H1 (cell line): ENCODE data around the gene LYRM4. TPM values are rescaled to one million over a fixed set of nuclear protein-coding genes. Genes with fewer than 3 reads are reported as not detected.

Experiments used
- BRCA1 ChIP-seq: IDR thresholded peaks from 2 replicates; pipeline ENCODE4 v1.6.1; 2012; ENCODE audit warnings: low read depth, low read length, improper control_type of control experiment
- CTCF ChIP-seq, 3 experiments: IDR thresholded peaks; 1 replicate in 2 of 3; 2 replicates in 1 of 3; pipeline versions ENCODE4 v1.5.1 to v1.6.1; 2011; ENCODE audit warnings: low read length in 3 of 3, mild to moderate bottlenecking in 3 of 3, inconsistent platforms in 2 of 3, low read depth in 1 of 3, moderate library complexity in 1 of 3; ENCODE audit not compliant: insufficient read depth in 1 of 3; ENCODE audit errors: control extremely low read depth in 1 of 3
- JUND ChIP-seq: IDR thresholded peaks from 2 replicates; pipeline ENCODE4 v1.6.1; 2011; ENCODE audit warnings: mild to moderate bottlenecking, improper control_type of control experiment, low read length
- KDM5A ChIP-seq: fragments of 200-600 bp; IDR thresholded peaks from 2 replicates; pipeline ENCODE4 v1.7.1; 2012; ENCODE audit warnings: mild to moderate bottlenecking, low read length, inconsistent platforms, mixed read lengths
- PHF8 ChIP-seq: fragments of 200-600 bp; sonication (generic); conservative IDR thresholded peaks from 2 replicates; pipeline ENCODE4 v1.7.1; 2012; ENCODE audit warnings: low read depth, mild to moderate bottlenecking, inconsistent platforms, low read length, moderate library complexity
- RAD21 ChIP-seq, 2 experiments: IDR thresholded peaks in 1 of 2; conservative IDR thresholded peaks in 1 of 2; 2 replicates each; pipeline ENCODE4 v1.6.1; 2011; ENCODE audit warnings: low read depth in 2 of 2, low read length in 2 of 2, improper control_type of control experiment in 1 of 2, inconsistent platforms in 1 of 2, mild to moderate bottlenecking in 1 of 2, moderate library complexity in 1 of 2
- polyA plus RNA-seq, 7 experiments: library from polyadenylated mRNA; depleted of rRNA in 3 of 7; stranded (reverse) in 5 of 7; unstranded in 2 of 7; fragments of >200 nt in 5 of 7; fragments of 200-250 nt in 2 of 7; gene quantifications; 1 replicate in 5 of 7; 2 replicates in 1 of 7; 4 replicates in 1 of 7; pipeline versions ENCODE4 v1.2.1 to v1.2.3, GENCODE V29; 2011 to 2013; ENCODE audit warnings: missing spikeins in 2 of 7, mixed read lengths in 2 of 7
- total RNA-seq: library from RNA; stranded (reverse); fragmentation: NEBNext Ultra II Directional; extraction: Animal tissue kit (Norgen Biotek cat#: 25700); gene quantifications from 2 replicates; pipeline ENCODE4 v1.2.1, GENCODE V29; 2021

Gene LYRM4
- total and polyA plus RNA-seq, 2 of the 8 experiments (the other 6 are each of a cell fraction or from before 2014, with no cell fraction given), result 56.6 to 62.8 TPM

- TF ChIP-seq CTCF (IDR thresholded peaks at IDR 0.05; ENCODE audit: control extremely low read depth in 1 of 3, insufficient read depth in 1 of 3, low read depth in 1 of 3, low read length in 3 of 3) (no peak), KDM5A (no peak), JUND (no peak), PHF8 (no peak), RAD21 (IDR thresholded peaks at IDR 0.05 in 1 of 2, conservative IDR thresholded peaks at IDR 0.05 in 1 of 2; ENCODE audit: low read depth in 2 of 2, low read length in 2 of 2) (no peak), BRCA1 (no peak)
- TF ChIP-seq, all 59 proteins: peak for 0
Observed at GRCh38 chr6:5206920-5207561, 53.7 kb downstream of the LYRM4 start (continued).
